Esophagus squamous epithelium (tissue), 5 donors: ENCODE results near the gene EGFLAM. TPM values are rescaled to one million over a fixed set of nuclear protein-coding genes. Genes with fewer than 3 reads are reported as not detected.
A peak's percentile ranks its signal among the peaks of the same experiment; 100 is the strongest.

ENCODE experiments used
- DNase-seq: peaks from one replicate; lab custom pipeline; 2025; lab: John Stamatoyannopoulos, UW
- H3K27ac ChIP-seq, 4 donors: fragments of 200-600 bp; sonication (generic); one replicate each; pipeline ENCODE4 v1.5.1; 2016 to 2019; ENCODE audit warnings: mild to moderate bottlenecking in 1 of 4
- H3K27me3 ChIP-seq, 4 donors: fragments of 200-600 bp; sonication (generic); 1 replicate in 3 of 4; 2 replicates in 1 of 4; pipeline versions ENCODE4 v1.5.1 to v1.6.0; 2017 to 2021; ENCODE audit warnings: antibody characterized with exemption in 1 of 4
- H3K36me3 ChIP-seq, 3 donors: fragments of 200-600 bp; sonication (generic); one replicate each; pipeline ENCODE4 v1.5.1; 2016 to 2019
- H3K4me1 ChIP-seq, 3 donors: fragments of 200-600 bp; sonication (generic); one replicate each; pipeline ENCODE4 v1.5.1; 2017 to 2019
- H3K4me3 ChIP-seq, 4 donors: fragments of 200-600 bp; sonication (generic); 1 replicate in 3 of 4; 2 replicates in 1 of 4; pipeline ENCODE4 v1.5.1; 2016 to 2019; ENCODE audit warnings: mild to moderate bottlenecking in 2 of 4, moderate library complexity in 1 of 4
- H3K9me3 ChIP-seq, 3 donors: fragments of 200-600 bp; sonication (generic); one replicate each; pipeline ENCODE4 v1.5.1; 2016 to 2019
- CTCF ChIP-seq, 6 experiments: fragments of 450-650 bp in 4 of 6; fragments of 200-600 bp in 2 of 6; sonication (generic) in 2 of 6; IDR thresholded peaks; one replicate each; pipeline ENCODE4 v1.5.1; 2016 to 2019; ENCODE audit warnings: antibody characterized with exemption in 6 of 6, mild to moderate bottlenecking in 4 of 6, moderate library complexity in 4 of 6
- POLR2A ChIP-seq, 4 donors: fragments of 450-650 bp; IDR thresholded peaks; one replicate each; pipeline ENCODE4 v1.6.1; 2017; ENCODE audit warnings: antibody characterized with exemption in 4 of 4, mild to moderate bottlenecking in 4 of 4, moderate library complexity in 3 of 4
- WGBS, 2 donors: methylation state at CpG; one replicate each; pipeline ENCODE4 v1.1.5; 2018; 5-methylcytosine and 5-hydroxymethylcytosine counted together
- intact Hi-C: fragments of 100-400 bp; cut with DNase I; formaldehyde crosslinking; loops from one replicate; pipeline ENCODE4 v1.15.0; 2022
- total RNA-seq, 4 donors: library from RNA; depleted of rRNA; stranded (reverse); fragments of >200 nt; gene quantifications; one replicate each; pipeline ENCODE4 v1.1.0, GENCODE V29; 2016
- donor health status: DM: yes; HTN: yes; CAD: no.

EGFLAM gene
- total RNA-seq, 4 donors from 2014 or later = 0.38 to 3.3 (median 1.7) TPM

GRCh38 chr5:38299585-38299984 lies 41.2 kb downstream of the EGFLAM start:
- intact Hi-C loops = no loop called here
- DNase-seq = no peak
- no peaks in the 10 kb centered on the region for H3K36me3 ChIP-seq
- H3K4me1 ChIP-seq = no peaks in the 10 kb centered on the region
- no peak overlapping the region for H3K4me3 ChIP-seq
- WGBS, 2 donors = 50 to 73% methylated on average over 1 of the region's 1 CpG
- TF ChIP-seq CTCF (IDR thresholded peaks at IDR 0.05) = no peak
- TF ChIP-seq POLR2A (IDR thresholded peaks at IDR 0.05) = no peak
- H3K27me3 ChIP-seq = no peaks in the 10 kb centered on the region
- peaks cover 0 to 12% (median 0%) of the 10 kb centered on the region in 3 donors for H3K9me3 ChIP-seq
- no peak overlapping the region for H3K27ac ChIP-seq

GRCh38 chr5:38305148-38305547 lies 46.8 kb downstream of the EGFLAM start:
- no peak for DNase-seq
- Histone ChIP-seq H3K27me3 (no peaks in the 10 kb centered on the region), H3K4me1 (no peaks in the 10 kb centered on the region), H3K36me3 (no peaks in the 10 kb centered on the region), H3K4me3 (no peak overlapping the region), H3K9me3 (peaks cover 0 to 12% (median 0%) of the 10 kb centered on the region in 3 donors), H3K27ac (no peak overlapping the region)
- TF ChIP-seq CTCF (IDR thresholded peaks at IDR 0.05) (no peak), POLR2A (IDR thresholded peaks at IDR 0.05) (no peak)
- intact Hi-C loops = no loop called here
- 77 to 81% methylated on average over 2 of the region's 2 CpGs for WGBS, 2 donors

GRCh38 chr5:38307845-38308244 lies 49.5 kb downstream of the EGFLAM start:
- H3K4me1 ChIP-seq = no peaks in the 10 kb centered on the region
- intact Hi-C loops = no loop called here
- no peaks in the 10 kb centered on the region for H3K36me3 ChIP-seq
- H3K27me3 ChIP-seq = no peaks in the 10 kb centered on the region
- WGBS, 2 donors = 53 to 78% methylated on average over 1 of the region's 1 CpG
- TF ChIP-seq CTCF (IDR thresholded peaks at IDR 0.05) (no peak), POLR2A (IDR thresholded peaks at IDR 0.05) (no peak)
- no peak overlapping the region for H3K4me3 ChIP-seq
- H3K27ac ChIP-seq = no peak overlapping the region
- DNase-seq = no peak
- peaks cover 0 to 12% (median 0%) of the 10 kb centered on the region in 3 donors for H3K9me3 ChIP-seq

GRCh38 chr5:38316544-38317224 lies 58.3 kb downstream of the EGFLAM start:
- no peak overlapping the region for H3K4me3 ChIP-seq
- peak overlapping the region in 2 of 4 donors; percentile 0 to 16 for H3K27ac ChIP-seq
- no peaks in the 10 kb centered on the region for H3K27me3 ChIP-seq
- H3K36me3 ChIP-seq = no peaks in the 10 kb centered on the region
- H3K4me1 ChIP-seq = peaks cover 0 to 4% (median 0%) of the 10 kb centered on the region in 3 donors
- WGBS, 2 donors = 42 to 60% methylated on average over 6 of the region's 6 CpGs
- intact Hi-C loops = no loop called here
- H3K9me3 ChIP-seq = no peaks in the 10 kb centered on the region
- TF ChIP-seq POLR2A (IDR thresholded peaks at IDR 0.05) = no peak
- no peak for TF ChIP-seq CTCF (IDR thresholded peaks at IDR 0.05)
- no peak for DNase-seq

- 57 to 67% methylated on average over 3 of the region's 3 CpGs for WGBS, 2 donors
- intact Hi-C loops = no loop called here
- Histone ChIP-seq H3K36me3 (no peaks in the 10 kb centered on the region), H3K27me3 (no peaks in the 10 kb centered on the region), H3K4me1 (peaks cover 0 to 4% (median 0%) of the 10 kb centered on the region in 3 donors), H3K4me3 (no peak overlapping the region), H3K27ac (no peak overlapping the region), H3K9me3 (no peaks in the 10 kb centered on the region)
- TF ChIP-seq POLR2A (IDR thresholded peaks at IDR 0.05) = no peak
- no peak for TF ChIP-seq CTCF (IDR thresholded peaks at IDR 0.05)
- no peak for DNase-seq
Measured at GRCh38 chr5:38317868-38318267, 59.5 kb downstream of the EGFLAM start.
